A673 (cell line): ENCODE results near the gene MDGA2. TPM values are rescaled to one million over a fixed set of nuclear protein-coding genes. Genes with fewer than 3 reads are reported as not detected.

Experiments
- BruUV-seq: library from RNA; stranded (reverse); fragments of 400-500 nt; replicated peaks from 2 replicates; lab custom pipeline; 2021; lab: Mats Ljungman, UMichigan
- CTCF ChIA-PET: fragments of 300-600 bp; sonication (Branson Sonifier 250); formaldehyde crosslinking; loops from one replicate; lab custom pipeline; 2022; ENCODE audit warnings: antibody characterized with exemption; lab: Charles Lee
- POLR2A ChIA-PET: fragments of 300-600 bp; sonication (Branson Sonifier 250); formaldehyde crosslinking; loops from one replicate; lab custom pipeline; 2022; ENCODE audit warnings: antibody characterized with exemption; ENCODE audit not compliant: low non-redundant PET; lab: Charles Lee
- DNase-seq: peaks from one replicate; pipeline ENCODE4 v3.0.0-alpha.2; 2015; ENCODE audit warnings: low spot score
- H3K27ac ChIP-seq: fragments of 200-600 bp; sonication (generic); 2 replicates; pipeline ENCODE4 v1.5.1; 2016; ENCODE audit warnings: mixed run types, low read depth, mild to moderate bottlenecking, mixed read lengths, antibody characterized with exemption, low read length; ENCODE audit not compliant: poor library complexity, severe bottlenecking
- H3K27me3 ChIP-seq: fragments of 200-600 bp; sonication (generic); replicated peaks from 2 replicates; pipeline ENCODE4 v1.6.1; 2017; ENCODE audit warnings: mixed run types, low read depth, mild to moderate bottlenecking, mixed read lengths, antibody characterized with exemption, low read length; ENCODE audit not compliant: insufficient read depth, poor library complexity
- H3K36me3 ChIP-seq: fragments of 200-600 bp; sonication (generic); 2 replicates; pipeline ENCODE4 v1.6.1; 2016; ENCODE audit warnings: mixed run types, mild to moderate bottlenecking, mixed read lengths, antibody characterized with exemption, low read length; ENCODE audit not compliant: insufficient read depth, poor library complexity, severe bottlenecking
- H3K4me1 ChIP-seq: fragments of 200-600 bp; sonication (generic); 2 replicates; pipeline ENCODE4 v1.6.1; 2017; ENCODE audit warnings: mixed run types, mild to moderate bottlenecking, mixed read lengths, antibody characterized with exemption, low read length; ENCODE audit not compliant: insufficient read depth, poor library complexity, severe bottlenecking
- H3K4me3 ChIP-seq: fragments of 200-600 bp; sonication (generic); 2 replicates; pipeline ENCODE4 v1.5.1; 2016; ENCODE audit warnings: low read depth, mixed run types, mild to moderate bottlenecking, mixed read lengths, low read length; ENCODE audit not compliant: poor library complexity, severe bottlenecking
- H3K9me3 ChIP-seq: fragments of 200-600 bp; sonication (generic); 2 replicates; pipeline ENCODE4 v1.6.1; 2016; ENCODE audit warnings: mixed run types, low read depth, mild to moderate bottlenecking, mixed read lengths, antibody characterized with exemption, low read length; ENCODE audit not compliant: poor library complexity, severe bottlenecking
- EZH2 ChIP-seq: fragments of 200-600 bp; sonication (generic); IDR thresholded peaks from 2 replicates; pipeline ENCODE4 v1.6.1; 2017; ENCODE audit warnings: borderline replicate concordance, low read depth, mild to moderate bottlenecking, mixed read lengths, antibody characterized with exemption, low read length; ENCODE audit not compliant: poor library complexity, severe bottlenecking
- intact Hi-C: fragments of 100-400 bp; cut with micrococcal nuclease; formaldehyde crosslinking; loops from one replicate; pipeline ENCODE4 v1.10.0; 2022; ENCODE audit not compliant: unreplicated experiment
- total RNA-seq: library from RNA; stranded (reverse); gene quantifications from 2 replicates; pipeline ENCODE4 v1.2.3, GENCODE V29; 2021
- TF ChIP-seq, protein P1 (sequence below): fragments of 300-800, 200-600 bp; sonication (generic); conservative IDR thresholded peaks from 2 replicates; pipeline ENCODE4 v1.5.1; 2017; ENCODE audit warnings: low read depth, mild to moderate bottlenecking, antibody characterized with exemption, low read length, moderate library complexity, mixed read lengths

Gene MDGA2
- total RNA-seq, 1 experiment from 2014 or later: not detected

DNA sequence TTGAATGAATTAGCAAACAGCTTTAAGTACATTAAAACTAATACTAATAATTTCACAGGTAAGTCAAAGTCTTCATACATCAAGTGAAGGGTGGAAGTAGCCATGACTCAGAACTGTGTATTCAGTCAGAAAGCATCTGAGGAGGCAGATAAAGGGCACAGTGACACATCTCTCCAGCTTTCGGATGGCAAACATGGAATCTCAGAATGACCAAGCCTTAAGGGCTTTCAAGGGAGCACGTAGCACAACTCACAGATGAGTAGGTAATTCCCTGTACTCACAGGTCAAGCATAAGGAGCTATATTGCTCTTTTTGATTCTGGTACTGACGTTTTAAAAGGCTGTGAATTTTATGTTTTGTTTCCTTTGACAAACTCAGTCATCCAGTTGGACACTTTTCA, 56.0 kb downstream of the MDGA2 start:
- ChIA-PET POLR2A (no interaction called here), CTCF (no interaction called here)
- H3K27ac ChIP-seq: no peak overlapping the region
- TF ChIP-seq, protein P1, sequence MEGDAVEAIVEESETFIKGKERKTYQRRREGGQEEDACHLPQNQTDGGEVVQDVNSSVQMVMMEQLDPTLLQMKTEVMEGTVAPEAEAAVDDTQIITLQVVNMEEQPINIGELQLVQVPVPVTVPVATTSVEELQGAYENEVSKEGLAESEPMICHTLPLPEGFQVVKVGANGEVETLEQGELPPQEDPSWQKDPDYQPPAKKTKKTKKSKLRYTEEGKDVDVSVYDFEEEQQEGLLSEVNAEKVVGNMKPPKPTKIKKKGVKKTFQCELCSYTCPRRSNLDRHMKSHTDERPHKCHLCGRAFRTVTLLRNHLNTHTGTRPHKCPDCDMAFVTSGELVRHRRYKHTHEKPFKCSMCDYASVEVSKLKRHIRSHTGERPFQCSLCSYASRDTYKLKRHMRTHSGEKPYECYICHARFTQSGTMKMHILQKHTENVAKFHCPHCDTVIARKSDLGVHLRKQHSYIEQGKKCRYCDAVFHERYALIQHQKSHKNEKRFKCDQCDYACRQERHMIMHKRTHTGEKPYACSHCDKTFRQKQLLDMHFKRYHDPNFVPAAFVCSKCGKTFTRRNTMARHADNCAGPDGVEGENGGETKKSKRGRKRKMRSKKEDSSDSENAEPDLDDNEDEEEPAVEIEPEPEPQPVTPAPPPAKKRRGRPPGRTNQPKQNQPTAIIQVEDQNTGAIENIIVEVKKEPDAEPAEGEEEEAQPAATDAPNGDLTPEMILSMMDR: no peak
- TF ChIP-seq EZH2: no peak
- H3K9me3 ChIP-seq: no peaks in the 10 kb centered on the region
- no peaks in the 10 kb centered on the region for H3K36me3 ChIP-seq
- no peak overlapping the region for H3K4me3 ChIP-seq
- intact Hi-C loops: no loop called here
- no TSS peak for BruUV-seq
- DNase-seq: no peak
- H3K27me3 ChIP-seq: no peaks in the 10 kb centered on the region
- no peaks in the 10 kb centered on the region for H3K4me1 ChIP-seq

DNA sequence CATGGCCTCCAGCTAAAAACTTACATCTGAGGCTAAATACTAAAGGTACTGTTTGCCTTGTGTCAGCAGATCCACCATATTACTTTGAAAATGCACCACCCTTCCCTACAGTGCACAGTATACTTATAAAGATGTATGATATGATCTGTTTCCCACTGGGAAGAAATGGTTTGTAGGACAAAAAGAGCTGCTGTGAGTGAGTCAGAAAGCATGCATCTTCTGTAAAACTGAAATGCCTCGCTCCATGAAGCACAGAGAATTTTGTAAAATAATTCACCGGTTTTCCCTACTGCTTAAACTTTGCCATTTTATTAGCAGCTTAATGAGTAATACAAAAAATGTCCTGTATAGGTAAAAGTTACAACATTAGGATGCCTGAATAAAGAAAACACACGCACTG, 68.8 kb downstream of the MDGA2 start:
- CTCF ChIA-PET: no interaction called here
- H3K36me3 ChIP-seq: no peaks in the 10 kb centered on the region
- POLR2A ChIA-PET: no interaction called here
- no peaks in the 10 kb centered on the region for H3K4me1 ChIP-seq
- no peak for DNase-seq
- no peaks in the 10 kb centered on the region for H3K27me3 ChIP-seq
- H3K9me3 ChIP-seq: no peaks in the 10 kb centered on the region
- H3K4me3 ChIP-seq: no peak overlapping the region
- no peak overlapping the region for H3K27ac ChIP-seq
- TF ChIP-seq EZH2: no peak
- TF ChIP-seq, protein P1: no peak
- BruUV-seq: no TSS peak
- intact Hi-C loops: no loop called here

DNA sequence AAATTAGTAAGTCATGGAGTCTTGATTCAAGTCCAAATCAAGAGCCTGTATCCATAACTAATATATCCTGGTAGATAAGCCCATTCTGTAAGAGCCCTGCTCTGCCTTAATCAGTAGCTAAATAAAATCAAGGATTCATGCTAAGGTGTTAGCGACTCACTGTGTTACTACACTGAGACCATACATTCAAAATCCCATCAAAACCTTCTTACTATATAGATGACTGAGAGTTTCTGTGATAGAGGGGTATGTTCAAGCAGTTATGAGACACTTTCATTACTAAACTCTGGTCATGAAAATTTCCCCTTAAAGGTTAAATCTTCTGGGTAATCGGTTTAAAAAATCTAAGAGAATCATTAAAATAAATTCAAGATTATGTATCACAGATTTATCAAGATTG, 78.5 kb downstream of the MDGA2 start:
- Histone ChIP-seq H3K4me1 (no peaks in the 10 kb centered on the region), H3K4me3 (no peak overlapping the region), H3K27me3 (no peaks in the 10 kb centered on the region), H3K36me3 (no peaks in the 10 kb centered on the region), H3K27ac (no peak overlapping the region), H3K9me3 (no peaks in the 10 kb centered on the region)
- ChIA-PET CTCF (no interaction called here), POLR2A (no interaction called here)
- intact Hi-C loops: no loop called here
- no TSS peak for BruUV-seq
- TF ChIP-seq, protein P1: no peak
- no peak for TF ChIP-seq EZH2
- DNase-seq: no peak
